ENCODE measurements around the gene FSD1. TPM values are rescaled to one million over a fixed set of nuclear protein-coding genes. Genes with fewer than 3 reads are reported as not detected.

FSD1 gene
- total RNA-seq, 4 donors from 2014 or later, result not detected

DNA sequence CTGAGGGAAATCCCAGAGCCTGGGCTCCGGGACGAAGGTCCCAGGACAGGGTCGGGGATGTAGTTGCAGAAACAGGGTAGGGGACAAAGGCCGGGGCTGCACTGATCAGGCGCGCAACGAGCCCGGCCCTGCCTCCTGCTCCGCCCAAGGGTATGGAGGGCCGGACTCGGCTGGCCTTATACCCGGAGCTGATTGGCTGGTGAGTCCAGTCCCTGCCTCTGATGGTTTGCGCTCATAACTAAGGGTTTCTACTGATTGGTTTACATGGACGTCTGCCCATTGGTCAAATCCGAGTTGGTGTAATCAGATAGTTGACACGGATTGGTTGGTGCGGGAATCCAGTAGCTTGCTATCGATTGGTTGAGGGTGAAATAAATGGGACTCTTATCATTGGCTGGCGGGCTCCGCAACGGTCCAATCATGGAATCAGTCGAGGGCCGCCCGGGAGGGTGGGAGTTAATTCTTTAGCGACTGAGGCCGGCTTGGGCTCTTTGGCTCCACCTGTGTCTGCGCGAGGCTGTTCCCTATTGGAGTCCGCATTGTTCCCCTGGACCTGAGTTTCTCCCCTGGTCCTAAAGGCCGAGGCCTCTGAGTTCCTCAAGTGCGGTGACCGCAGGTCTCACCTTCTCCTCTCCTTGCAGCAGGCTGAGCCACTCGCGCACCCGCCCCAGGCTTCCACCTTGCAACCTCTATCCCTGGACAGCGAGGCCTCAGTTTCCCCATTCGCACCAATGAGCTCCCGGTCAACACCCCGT lies 38.4 kb downstream of the FSD1 start:
- in situ Hi-C loops (cut with MboI; ENCODE audit: low sequenced_read_pairs in 4 of 4) (no loop called here), intact Hi-C loops (cut with DNase I; ENCODE audit: low total_unique reads) (loop anchor here (1.0 to 10.0 kb wide), 8 partner anchors 14 to 1448 kb away; partner anchors contain the start of genes DUS3L, EEF2, SH3GL1 and UBXN6)
- TF ChIP-seq POLR2A (IDR thresholded peaks at IDR 0.05), result peak; percentile 73 to 85
- TF ChIP-seq, protein P1, sequence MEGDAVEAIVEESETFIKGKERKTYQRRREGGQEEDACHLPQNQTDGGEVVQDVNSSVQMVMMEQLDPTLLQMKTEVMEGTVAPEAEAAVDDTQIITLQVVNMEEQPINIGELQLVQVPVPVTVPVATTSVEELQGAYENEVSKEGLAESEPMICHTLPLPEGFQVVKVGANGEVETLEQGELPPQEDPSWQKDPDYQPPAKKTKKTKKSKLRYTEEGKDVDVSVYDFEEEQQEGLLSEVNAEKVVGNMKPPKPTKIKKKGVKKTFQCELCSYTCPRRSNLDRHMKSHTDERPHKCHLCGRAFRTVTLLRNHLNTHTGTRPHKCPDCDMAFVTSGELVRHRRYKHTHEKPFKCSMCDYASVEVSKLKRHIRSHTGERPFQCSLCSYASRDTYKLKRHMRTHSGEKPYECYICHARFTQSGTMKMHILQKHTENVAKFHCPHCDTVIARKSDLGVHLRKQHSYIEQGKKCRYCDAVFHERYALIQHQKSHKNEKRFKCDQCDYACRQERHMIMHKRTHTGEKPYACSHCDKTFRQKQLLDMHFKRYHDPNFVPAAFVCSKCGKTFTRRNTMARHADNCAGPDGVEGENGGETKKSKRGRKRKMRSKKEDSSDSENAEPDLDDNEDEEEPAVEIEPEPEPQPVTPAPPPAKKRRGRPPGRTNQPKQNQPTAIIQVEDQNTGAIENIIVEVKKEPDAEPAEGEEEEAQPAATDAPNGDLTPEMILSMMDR (IDR thresholded peaks at IDR 0.05 in 4 of 5, conservative IDR thresholded peaks at IDR 0.05 in 1 of 5), result peak in 1 of 5 experiments; percentile 16
- H3K4me3 ChIP-seq, result peak overlapping the region; percentile 64 to 78 (median 68)
- H3K27me3 ChIP-seq, result no peaks in the 10 kb centered on the region
- DNase-seq, result peak; percentile 98 to 99
- peak; percentile 97 to 98 for ATAC-seq
- no peaks in the 10 kb centered on the region for H3K9me3 ChIP-seq
- H3K27ac ChIP-seq, result peak overlapping the region; percentile 89 to 96 (median 94)
- H3K4me1 ChIP-seq, result peaks cover 10 to 20% of the 10 kb centered on the region in 2 donors
- H3K36me3 ChIP-seq, result no peaks in the 10 kb centered on the region

DNA sequence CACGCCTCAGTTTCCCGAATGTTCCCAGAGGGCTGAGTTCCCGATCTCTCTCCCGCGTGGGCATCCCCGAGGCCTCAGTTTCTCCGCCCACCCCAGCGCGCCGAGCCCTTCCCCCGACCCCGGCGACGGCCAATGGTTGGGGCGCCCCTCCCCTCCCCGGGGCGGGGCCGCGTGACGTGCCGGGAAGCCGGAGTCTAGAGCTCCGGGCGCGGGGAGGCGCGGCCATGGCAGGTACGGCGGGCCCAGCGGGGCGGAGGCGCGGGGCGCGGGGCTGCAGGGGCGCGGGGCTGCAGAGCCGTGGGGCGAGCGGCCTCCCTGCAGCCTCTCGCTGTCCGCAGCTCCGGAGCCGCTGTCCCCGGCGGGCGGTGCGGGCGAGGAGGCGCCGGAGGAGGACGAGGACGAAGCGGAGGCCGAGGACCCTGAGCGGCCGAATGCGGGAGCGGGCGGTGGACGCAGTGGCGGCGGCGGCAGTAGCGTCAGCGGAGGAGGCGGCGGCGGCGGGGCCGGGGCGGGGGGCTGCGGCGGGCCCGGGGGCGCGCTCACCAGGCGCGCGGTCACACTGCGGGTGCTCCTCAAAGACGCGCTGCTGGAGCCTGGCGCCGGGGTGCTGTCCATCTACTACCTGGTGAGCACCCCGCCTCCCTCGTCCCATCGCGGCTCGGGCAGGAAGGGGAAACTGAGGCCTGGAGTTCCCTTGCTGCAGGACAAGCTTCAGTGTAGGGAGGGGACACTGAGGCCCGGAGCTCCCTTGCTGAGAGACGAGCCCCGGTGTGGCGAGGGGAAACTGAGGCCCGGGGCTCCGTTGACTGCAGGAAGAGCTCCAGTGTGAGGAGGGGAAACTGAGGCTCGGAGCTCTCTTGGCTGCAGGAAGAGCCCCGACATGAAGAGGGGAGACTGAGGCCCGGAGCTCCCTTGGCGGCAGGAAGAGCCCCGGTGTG lies 39.2 kb downstream of the FSD1 start, which contains the start of gene MPND:
Gene MPND, plus strand, starts transcription at position 193 of the 938 bp plus-strand sequence. Its CDS starts 32 bp downstream, at position 225.
- Histone ChIP-seq H3K36me3 (no peaks in the 10 kb centered on the region), H3K4me3 (peak within 1 kb of the TSS; percentile 64 to 78 (median 71)), H3K4me1 (peaks cover 10 to 17% of the 10 kb centered on the region in 2 donors), H3K9me3 (no peaks in the 10 kb centered on the region), H3K27me3 (no peaks in the 10 kb centered on the region), H3K27ac (peak within 1 kb of the TSS; percentile 89 to 96 (median 94))
- in situ Hi-C loops (cut with MboI; ENCODE audit: low sequenced_read_pairs in 4 of 4) (no loop called here), intact Hi-C loops (cut with DNase I; ENCODE audit: low total_unique reads) (loop anchor here (1.0 to 10.0 kb wide), 6 partner anchors 27 to 1447 kb away; partner anchors contain the start of genes DUS3L, EEF2, UBXN6 and YJU2)
- DNase-seq (peak; percentile 82 to 84), ATAC-seq (peak; percentile 66 to 68)
- TF ChIP-seq, protein P1 (IDR thresholded peaks at IDR 0.05 in 4 of 5, conservative IDR thresholded peaks at IDR 0.05 in 1 of 5), result no peak
- peak; percentile 35 to 41 for TF ChIP-seq POLR2A (IDR thresholded peaks at IDR 0.05)

DNA sequence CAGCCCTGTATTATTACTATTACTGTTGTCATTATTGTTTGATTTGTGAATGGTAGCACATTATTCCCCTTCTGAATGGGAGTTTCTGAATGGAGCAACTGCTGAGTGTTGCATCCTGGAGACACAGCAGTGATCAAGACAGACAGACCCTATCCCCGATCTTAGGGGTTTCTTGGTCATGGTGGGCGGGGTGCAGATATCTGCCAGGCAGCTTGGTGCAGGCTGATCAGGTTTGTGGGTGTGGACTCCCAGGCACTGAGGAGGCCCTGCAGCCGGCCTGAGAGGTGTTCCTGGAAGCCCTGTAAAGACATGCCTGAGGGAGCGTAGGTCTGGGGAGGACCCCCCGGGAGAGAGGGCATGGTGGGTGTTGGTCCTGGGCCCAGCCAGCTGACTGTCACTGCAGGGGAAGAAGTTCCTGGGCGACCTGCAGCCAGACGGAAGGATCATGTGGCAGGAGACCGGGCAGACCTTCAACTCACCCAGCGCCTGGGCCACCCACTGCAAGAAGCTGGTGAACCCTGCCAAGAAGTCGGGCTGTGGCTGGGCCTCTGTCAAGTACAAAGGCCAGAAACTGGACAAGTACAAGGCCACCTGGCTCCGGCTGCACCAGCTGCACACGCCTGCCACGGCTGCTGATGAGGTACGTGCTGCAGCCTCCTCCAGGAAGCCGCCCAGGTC lies 41.1 kb downstream of the FSD1 start:
- in situ Hi-C loops (cut with MboI; ENCODE audit: low sequenced_read_pairs in 4 of 4) (no loop called here), intact Hi-C loops (cut with DNase I; ENCODE audit: low total_unique reads) (loop anchor here (10.0 kb wide), 2 partner anchors 109 to 361 kb away; partner anchors contain the start of genes EEF2 and UBXN6)
- Histone ChIP-seq H3K4me1 (peaks cover 10 to 16% of the 10 kb centered on the region in 2 donors), H3K27me3 (no peaks in the 10 kb centered on the region), H3K36me3 (no peaks in the 10 kb centered on the region), H3K9me3 (no peaks in the 10 kb centered on the region), H3K4me3 (no peak overlapping the region), H3K27ac (no peak overlapping the region)
- ATAC-seq, result no peak
- TF ChIP-seq POLR2A (IDR thresholded peaks at IDR 0.05), result no peak
- TF ChIP-seq, protein P1 (IDR thresholded peaks at IDR 0.05 in 4 of 5, conservative IDR thresholded peaks at IDR 0.05 in 1 of 5), result no peak
- DNase-seq, result peak in 1 of 2 donors; percentile 59

DNA sequence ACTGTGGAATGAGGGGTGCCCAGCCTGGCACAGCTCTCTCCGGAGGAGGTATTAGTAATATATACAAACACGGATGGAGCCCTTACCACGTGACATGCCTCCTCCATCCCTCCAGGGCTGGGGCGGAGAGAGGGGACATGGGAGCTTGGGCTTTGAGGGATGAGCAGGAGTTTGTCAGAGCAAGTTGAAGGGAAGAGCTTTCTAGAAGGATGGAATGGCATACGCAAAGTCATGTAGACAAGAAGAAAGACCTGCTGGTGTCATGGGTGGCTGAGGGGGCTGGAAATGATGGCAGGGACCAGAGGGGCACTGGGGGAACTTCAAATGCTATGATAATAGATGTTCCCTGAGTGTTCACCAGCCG lies 41.6 kb downstream of the FSD1 start:
- Histone ChIP-seq H3K36me3 (no peaks in the 10 kb centered on the region), H3K4me1 (peaks cover 10 to 16% of the 10 kb centered on the region in 2 donors), H3K9me3 (no peaks in the 10 kb centered on the region), H3K27me3 (no peaks in the 10 kb centered on the region), H3K27ac (no peak overlapping the region), H3K4me3 (no peak overlapping the region)
- ATAC-seq (no peak), DNase-seq (no peak)
- intact Hi-C loops (cut with DNase I; ENCODE audit: low total_unique reads) (loop anchor here (10.0 kb wide), 2 partner anchors 109 to 361 kb away; partner anchors contain the start of genes EEF2 and UBXN6), in situ Hi-C loops (cut with MboI; ENCODE audit: low sequenced_read_pairs in 4 of 4) (no loop called here)
- no peak for TF ChIP-seq POLR2A (IDR thresholded peaks at IDR 0.05)
- TF ChIP-seq, protein P1 (IDR thresholded peaks at IDR 0.05 in 4 of 5, conservative IDR thresholded peaks at IDR 0.05 in 1 of 5), result no peak
